HL-60 (cell line): ENCODE data around the gene WRAP53.

Source experiments
- DNase-seq, 2 experiments: peaks; one replicate each; pipeline ENCODE4 v3.0.0-alpha.2; 2010 to 2020; ENCODE audit warnings: low read depth in 1 of 2, low spot score in 1 of 2
- H3K27ac ChIP-seq: fragments of 250-450 bp; sonication (Bioruptor Pico); replicated peaks from 2 replicates; pipeline ENCODE4 v1.5.1; 2020; ENCODE audit warnings: mild to moderate bottlenecking, moderate library complexity
- H3K27me3 ChIP-seq: fragments of 250-450 bp; sonication (Bioruptor Pico); 2 replicates; pipeline ENCODE4 v1.5.1; 2021; ENCODE audit warnings: mild to moderate bottlenecking, moderate library complexity; ENCODE audit not compliant: insufficient read depth, poor library complexity, severe bottlenecking
- H3K4me3 ChIP-seq: replicated peaks from 2 replicates; pipeline ENCODE4 v1.5.1; 2011; ENCODE audit warnings: mild to moderate bottlenecking, control low read depth, low read length; ENCODE audit not compliant: insufficient read depth
- CTCF ChIP-seq: IDR thresholded peaks from one replicate; pipeline ENCODE4 v1.5.1; 2011; ENCODE audit warnings: low read length, control low read depth, inconsistent platforms; ENCODE audit not compliant: insufficient read depth
- GABPA ChIP-seq: IDR thresholded peaks from 2 replicates; pipeline ENCODE4 v1.6.1; 2012; ENCODE audit warnings: low read depth
- POLR2AphosphoS5 ChIP-seq: IDR thresholded peaks from 2 replicates; pipeline ENCODE4 v1.6.1; 2012; ENCODE audit warnings: low read depth
- REST ChIP-seq: IDR thresholded peaks from 2 replicates; pipeline ENCODE4 v1.6.1; 2012; ENCODE audit warnings: low read depth; ENCODE audit not compliant: insufficient replicate concordance
- SPI1 ChIP-seq: IDR thresholded peaks from 2 replicates; pipeline ENCODE4 v1.6.1; 2012; ENCODE audit warnings: low read depth, mild to moderate bottlenecking, borderline replicate concordance

Gene WRAP53

GRCh38 chr17:7710301-7710700, 22.0 kb downstream of the WRAP53 start:
- DNase-seq: peak in 1 of 2 experiments; percentile 25
- Histone ChIP-seq H3K27ac (no peak overlapping the region), H3K4me3 (no peak overlapping the region), H3K27me3 (peaks cover 3% of the 10 kb centered on the region)
- TF ChIP-seq CTCF (no peak), GABPA (peak; percentile 21; the same call in 1 of the 2 replicates), SPI1 (peak; percentile 67), REST (no peak), POLR2AphosphoS5 (no peak)

- no peak overlapping the region for H3K27ac ChIP-seq
- DNase-seq: no peak
- TF ChIP-seq CTCF (no peak), SPI1 (no peak), REST (no peak), GABPA (no peak), POLR2AphosphoS5 (no peak)
- no peak overlapping the region for H3K4me3 ChIP-seq
- peaks cover 3% of the 10 kb centered on the region for H3K27me3 ChIP-seq
These were observed 22.9 kb downstream of the WRAP53 start for GRCh38 chr17:7711051-7711755.

DNA sequence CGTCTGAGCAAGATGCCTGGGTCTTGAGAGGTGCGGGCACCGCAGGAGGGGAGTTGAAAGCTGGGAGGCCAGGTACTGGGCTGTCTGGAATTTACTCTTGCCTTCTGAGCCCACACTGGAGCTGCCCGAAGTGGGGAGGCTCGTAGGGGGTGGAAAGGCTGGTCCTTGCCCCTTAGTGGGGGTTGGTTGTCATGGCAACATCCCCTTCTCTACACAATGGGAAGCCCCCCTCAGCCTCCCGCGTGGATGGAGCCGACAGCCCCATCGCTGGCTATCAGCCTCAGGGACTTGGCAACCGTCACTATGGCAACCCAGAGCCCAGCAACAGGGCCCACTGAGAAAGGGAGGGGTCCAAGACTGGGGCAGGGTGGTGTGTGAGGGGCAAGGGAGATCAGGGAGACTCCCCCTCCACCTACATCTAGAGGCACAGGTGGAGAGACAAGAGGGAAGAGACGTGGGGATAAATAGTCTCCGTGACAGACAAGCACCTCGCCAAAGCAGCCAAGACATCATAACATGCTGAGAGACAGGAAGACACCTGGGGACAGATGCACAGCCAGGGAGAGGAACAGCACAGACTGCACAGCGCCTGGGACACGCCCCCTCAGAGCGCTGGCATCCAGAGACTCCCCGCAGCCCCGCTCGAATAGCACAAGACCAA, 24.0 kb downstream of the WRAP53 start:
- no peak for TF ChIP-seq POLR2AphosphoS5
- TF ChIP-seq SPI1: no peak
- no peak for TF ChIP-seq CTCF
- TF ChIP-seq GABPA: no peak
- TF ChIP-seq REST: no peak
- Histone ChIP-seq H3K4me3 (no peak overlapping the region), H3K27ac (no peak overlapping the region), H3K27me3 (no peaks in the 10 kb centered on the region)
- no peak for DNase-seq
